Mammary epithelial cell (primary cell): Measurements from ENCODE around the gene KLHDC10.

Experiments
- EZH2 ChIP-seq: IDR thresholded peaks from 2 replicates; pipeline ENCODE4 v1.6.1; 2012; ENCODE audit warnings: low read length, inconsistent platforms, borderline replicate concordance
- TF ChIP-seq, protein P1 (sequence below), 2 donors: IDR thresholded peaks in 1 of 2; conservative IDR thresholded peaks in 1 of 2; 2 replicates each; pipeline ENCODE4 v1.5.1; 2011 to 2012; ENCODE audit warnings: inconsistent platforms in 2 of 2, low read length in 2 of 2, mild to moderate bottlenecking in 2 of 2, control low read depth in 1 of 2, low read depth in 1 of 2; ENCODE audit not compliant: insufficient read depth in 1 of 2; ENCODE audit errors: extremely low read depth in 1 of 2

DNA sequence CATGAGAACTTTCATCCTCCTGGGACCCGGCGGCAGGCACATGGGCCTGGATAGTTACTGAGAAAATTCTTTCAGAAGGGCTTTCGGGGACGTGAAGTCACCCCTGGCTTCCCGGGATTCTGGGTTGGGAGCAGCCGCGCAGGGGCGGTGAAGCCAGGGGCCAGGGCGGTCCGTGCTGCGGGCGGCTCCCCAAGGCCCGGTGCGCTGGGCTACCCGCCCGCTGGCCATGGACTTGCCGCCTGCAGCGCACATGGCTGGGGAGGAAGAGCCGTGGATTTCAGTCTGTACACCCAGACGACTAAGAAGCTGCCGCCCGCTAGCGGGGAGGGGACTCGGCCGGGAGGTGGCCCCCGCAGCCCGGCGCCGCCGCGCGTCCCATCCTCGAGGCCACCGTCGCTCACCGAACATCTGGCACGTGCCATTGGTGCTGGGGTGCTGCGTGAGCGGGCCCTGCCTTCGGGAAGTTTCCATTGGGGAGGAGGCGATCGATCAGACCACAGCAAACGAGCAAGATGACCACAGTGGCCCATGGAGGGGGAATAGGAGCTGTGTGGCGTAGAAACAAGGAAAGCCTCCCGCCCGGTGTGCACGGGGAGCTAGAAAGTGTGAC, 70.3 kb downstream of the KLHDC10 start:
- TF ChIP-seq, protein P1, sequence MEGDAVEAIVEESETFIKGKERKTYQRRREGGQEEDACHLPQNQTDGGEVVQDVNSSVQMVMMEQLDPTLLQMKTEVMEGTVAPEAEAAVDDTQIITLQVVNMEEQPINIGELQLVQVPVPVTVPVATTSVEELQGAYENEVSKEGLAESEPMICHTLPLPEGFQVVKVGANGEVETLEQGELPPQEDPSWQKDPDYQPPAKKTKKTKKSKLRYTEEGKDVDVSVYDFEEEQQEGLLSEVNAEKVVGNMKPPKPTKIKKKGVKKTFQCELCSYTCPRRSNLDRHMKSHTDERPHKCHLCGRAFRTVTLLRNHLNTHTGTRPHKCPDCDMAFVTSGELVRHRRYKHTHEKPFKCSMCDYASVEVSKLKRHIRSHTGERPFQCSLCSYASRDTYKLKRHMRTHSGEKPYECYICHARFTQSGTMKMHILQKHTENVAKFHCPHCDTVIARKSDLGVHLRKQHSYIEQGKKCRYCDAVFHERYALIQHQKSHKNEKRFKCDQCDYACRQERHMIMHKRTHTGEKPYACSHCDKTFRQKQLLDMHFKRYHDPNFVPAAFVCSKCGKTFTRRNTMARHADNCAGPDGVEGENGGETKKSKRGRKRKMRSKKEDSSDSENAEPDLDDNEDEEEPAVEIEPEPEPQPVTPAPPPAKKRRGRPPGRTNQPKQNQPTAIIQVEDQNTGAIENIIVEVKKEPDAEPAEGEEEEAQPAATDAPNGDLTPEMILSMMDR (conservative IDR thresholded peaks at IDR 0.05 in 1 of 2, IDR thresholded peaks at IDR 0.05 in 1 of 2; ENCODE audit: extremely low read depth in 1 of 2, insufficient read depth in 1 of 2, low read depth in 1 of 2, low read length in 2 of 2), result no peak
- no peak for TF ChIP-seq EZH2
